NCI-H345 treated with DMSO at 0.1 percent for 48 hours (cell line): ENCODE measurements around the gene QRSL1.
A peak's percentile ranks its signal among the peaks of the same experiment; 100 is the strongest.
"Not testable (repeated sequence)": the region's sequence is repeated elsewhere in the genome, so short reads cannot be mapped to it uniquely, and the experiment has no call there.

Experiments
- DNase-seq: peaks from one replicate; lab custom pipeline; 2025; ENCODE audit not compliant: unreplicated experiment; lab: John Stamatoyannopoulos, UW

Gene QRSL1

GRCh38 chr6:106629103-106629858, at the start of gene QRSL1, which contains the start of gene RTN4IP1:
Gene QRSL1, plus strand, starts transcription at chr6:106629578. Its CDS starts 104 bp downstream, at chr6:106629682.
Gene RTN4IP1, minus strand, starts transcription at chr6:106629498. Its CDS starts 477 bp downstream, at chr6:106629021.
- peak; percentile 94 for DNase-seq

- no peak for DNase-seq
These were observed 47.9 kb upstream of the QRSL1 start for GRCh38 chr6:106581468-106581867.

GRCh38 chr6:106586815-106587415, 42.5 kb upstream of the QRSL1 start:
- no peak for DNase-seq

- DNase-seq = not testable (repeated sequence)
These were observed 40.4 kb upstream of the QRSL1 start for GRCh38 chr6:106588937-106589336.

- no peak for DNase-seq
These were observed 38.1 kb upstream of the QRSL1 start for GRCh38 chr6:106591111-106591825.

DNA sequence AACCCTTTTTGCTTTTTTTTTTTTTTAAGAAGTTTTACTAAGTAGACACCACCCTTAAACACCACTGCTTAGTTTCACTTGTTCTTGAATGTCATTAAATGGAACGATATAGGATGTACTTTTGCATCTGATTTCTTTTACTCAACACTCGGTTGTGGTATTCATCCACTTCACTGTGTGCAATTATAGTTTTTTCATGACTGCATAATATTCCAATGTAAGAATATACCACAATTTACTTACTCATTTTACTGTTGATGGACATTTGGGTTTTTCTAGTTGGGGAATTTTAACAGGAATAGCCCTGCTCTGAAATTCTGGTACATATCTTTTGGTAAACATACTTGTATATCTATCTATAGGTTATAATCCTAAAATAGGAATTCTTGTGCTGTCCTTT, 29.9 kb upstream of the QRSL1 start:
- DNase-seq = no peak

- DNase-seq = no peak
These were observed 29.0 kb upstream of the QRSL1 start for GRCh38 chr6:106600329-106600728.

GRCh38 chr6:106608080-106608668, 21.2 kb upstream of the QRSL1 start:
- no peak for DNase-seq

DNA sequence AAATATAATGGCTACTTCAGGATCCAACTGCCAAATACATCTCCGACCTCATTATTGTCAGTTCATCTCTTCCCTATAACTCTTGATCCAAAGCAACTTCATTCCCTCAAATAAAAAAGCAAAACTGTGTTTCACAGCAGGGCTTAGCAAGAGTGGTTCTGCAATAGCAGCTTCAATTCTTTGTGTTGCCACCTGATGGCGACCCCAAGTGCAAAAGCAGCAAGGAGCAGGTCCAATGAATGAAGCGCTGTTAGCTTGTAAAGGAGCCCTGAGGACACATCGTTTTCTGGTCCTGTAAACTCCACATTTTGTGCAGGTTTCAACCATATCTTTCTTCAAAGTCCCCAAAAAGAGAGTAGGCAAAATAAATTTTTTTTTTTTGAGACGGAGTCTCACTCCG, 19.7 kb upstream of the QRSL1 start:
- DNase-seq = peak; percentile 9

DNA sequence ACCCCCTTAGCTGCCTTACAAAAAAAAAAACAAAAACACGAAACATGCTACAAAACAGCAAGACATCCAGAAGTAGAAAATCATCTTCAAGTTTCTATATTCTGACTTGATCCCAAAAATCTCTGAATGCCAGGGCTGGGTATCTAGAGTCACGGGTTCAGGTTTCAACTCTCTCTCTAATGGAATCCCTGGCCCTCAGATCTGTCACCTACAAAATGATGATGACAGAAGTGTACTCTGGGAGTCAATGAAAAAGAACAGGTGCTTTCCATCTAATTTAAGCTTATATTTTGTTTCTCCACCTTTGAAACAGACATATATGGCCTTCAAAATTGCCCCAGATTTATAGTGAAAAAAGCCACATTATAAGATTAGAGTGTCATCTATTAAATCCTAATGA, 18.3 kb upstream of the QRSL1 start:
- no peak for DNase-seq

DNA sequence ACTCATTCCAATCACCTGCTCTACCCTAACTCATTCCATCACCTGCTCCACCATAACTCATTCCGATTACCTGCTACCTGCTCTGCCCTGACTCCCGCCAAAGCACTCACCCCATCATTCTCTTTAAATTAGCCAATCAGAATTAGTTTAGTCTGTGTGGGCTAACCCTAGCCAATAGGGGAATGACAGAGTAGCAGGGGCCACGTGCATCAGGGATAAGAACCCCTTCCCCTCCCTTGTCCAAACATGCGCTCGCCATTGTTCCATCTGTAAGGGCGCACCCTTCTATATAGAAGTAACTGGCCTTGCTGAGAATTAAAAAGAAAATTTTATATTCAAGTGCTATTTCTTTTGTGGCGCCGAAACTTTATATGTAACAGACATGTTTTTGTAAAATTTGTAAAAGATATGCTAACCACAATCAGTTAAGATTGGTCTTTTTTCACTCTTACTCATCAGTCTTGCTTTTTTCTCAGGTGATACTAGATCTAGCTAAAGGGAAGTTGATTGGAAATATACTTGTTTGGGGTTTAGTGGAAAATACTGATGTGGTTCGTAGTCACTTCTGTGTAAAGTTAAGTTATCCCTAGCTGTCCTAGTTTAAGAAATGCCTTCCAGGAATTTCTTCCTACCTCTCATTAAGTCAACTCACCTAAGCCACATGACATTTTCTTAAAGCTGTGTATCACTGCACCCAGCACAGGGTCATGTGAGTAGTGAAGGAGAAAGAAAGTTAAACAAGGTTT, 16.5 kb upstream of the QRSL1 start:
- no peak for DNase-seq

DNA sequence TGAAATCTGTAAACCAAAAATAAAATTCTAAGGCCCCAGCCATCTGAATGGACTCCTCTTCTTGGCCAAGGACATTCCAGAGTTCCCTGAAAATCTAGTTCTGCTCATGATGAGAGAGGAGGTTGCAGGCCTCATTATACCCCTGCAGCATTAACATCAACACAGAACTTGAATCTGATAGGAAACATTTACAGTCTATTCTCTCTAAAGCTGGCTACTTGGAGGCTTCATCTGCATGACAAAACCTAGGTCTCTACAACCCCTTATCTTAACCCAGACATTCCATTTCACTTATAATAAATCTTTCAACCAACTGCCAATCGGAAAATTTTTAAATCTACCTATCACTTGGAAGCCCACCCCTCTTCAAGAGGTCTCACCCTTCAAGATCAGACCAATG, 15.8 kb upstream of the QRSL1 start:
- DNase-seq = no peak

DNA sequence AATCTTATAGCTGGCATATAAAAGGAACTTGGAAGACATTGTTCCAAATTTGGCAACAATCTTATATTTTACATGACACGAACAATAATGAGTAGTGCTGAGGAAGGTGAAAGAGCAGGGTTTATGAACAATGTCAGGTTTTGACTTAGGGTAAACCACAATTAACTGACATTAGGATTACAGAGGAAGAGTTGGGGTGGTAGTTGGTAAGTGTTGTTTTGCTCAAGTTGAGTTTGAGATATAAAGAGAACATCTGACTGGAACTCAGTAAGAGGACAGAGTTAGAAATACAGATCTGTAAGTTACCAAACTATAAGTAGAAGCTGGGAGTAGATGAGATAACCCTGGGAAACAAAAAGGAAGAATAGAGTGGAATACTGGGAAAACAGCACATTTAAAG, 15.2 kb upstream of the QRSL1 start:
- DNase-seq = no peak

GRCh38 chr6:106614592-106615257, 14.7 kb upstream of the QRSL1 start:
- DNase-seq = no peak

DNA sequence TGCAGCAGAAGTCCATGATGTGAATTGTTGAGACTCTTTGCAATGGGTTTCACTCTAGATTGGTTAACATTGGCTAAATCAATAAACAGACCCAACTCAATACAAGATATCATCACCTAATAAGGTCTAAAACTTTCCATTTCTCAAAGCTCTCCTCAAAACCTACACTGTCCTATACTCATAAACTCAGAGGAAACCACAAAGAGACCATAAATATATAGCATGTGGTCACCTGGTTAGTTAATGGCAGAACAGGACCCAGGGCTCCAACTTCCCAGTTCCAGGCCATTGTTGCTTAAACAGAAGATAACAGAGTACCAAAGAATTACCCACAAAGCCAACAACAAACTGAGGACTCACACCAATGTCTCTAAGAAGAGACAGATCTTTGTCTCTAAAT, 12.1 kb upstream of the QRSL1 start:
- DNase-seq = no peak

DNA sequence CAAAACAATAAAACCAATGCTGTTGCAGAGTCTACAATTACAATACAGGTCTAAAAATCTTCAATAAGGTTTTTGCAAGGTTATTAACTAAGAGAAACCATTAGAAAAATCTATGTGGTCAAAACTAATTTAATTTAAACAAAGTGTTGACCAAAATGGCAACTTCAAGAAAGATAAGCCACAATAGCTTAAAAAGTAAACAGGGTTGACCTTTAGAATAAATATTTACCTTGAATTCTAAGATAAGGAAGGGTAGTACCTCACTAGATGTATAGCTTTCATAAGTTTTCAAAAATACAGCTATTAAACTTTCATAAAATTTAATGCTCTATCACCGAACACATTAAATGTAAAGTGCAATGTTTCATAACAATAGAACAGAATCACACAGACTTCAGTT, 11.5 kb upstream of the QRSL1 start:
- no peak for DNase-seq

DNA sequence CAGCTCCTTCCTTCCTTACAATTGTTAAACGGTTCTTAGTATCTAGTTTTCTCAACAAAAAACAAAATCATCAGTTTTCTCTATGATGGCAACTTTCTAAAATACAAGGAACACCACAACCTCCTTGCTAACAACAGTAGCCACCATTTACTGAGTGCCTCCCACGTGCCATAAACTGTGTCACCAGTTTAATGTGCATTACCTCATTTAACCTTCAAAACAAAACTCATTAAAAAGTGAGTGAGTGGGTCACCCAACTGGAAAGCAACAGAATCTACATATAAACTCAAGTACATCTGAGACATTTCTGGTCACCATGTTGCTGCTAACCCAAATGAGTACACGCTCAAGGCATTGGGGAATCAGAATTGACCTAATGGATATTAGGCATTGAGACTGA, 11.1 kb upstream of the QRSL1 start:
- no peak for DNase-seq

GRCh38 chr6:106619223-106619622, 10.2 kb upstream of the QRSL1 start:
- no peak for DNase-seq

GRCh38 chr6:106620931-106621672, 8.3 kb upstream of the QRSL1 start:
- DNase-seq = no peak

DNA sequence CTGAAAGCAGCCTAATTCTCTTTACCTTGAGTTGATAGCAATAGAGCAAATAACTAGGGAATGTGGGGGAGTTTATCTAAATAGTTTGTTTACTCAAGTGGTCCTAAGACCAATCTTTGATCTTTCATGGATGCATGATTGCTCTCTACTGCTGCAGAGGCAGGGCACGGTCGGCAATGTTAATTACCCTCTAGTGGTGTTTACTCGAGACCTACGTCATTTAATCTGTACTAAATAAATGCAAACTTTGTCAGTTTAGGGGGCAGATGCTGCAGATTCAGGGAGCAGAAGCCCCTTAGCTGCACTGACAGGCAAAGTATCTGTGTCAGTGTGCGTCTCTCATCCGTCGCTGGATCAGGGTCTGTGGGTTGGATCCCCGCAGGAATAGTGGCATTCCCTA, 7.0 kb upstream of the QRSL1 start:
- no peak for DNase-seq
